Measurements from ENCODE around the gene N4BP2. TPM values are rescaled to one million over a fixed set of nuclear protein-coding genes. Genes with fewer than 3 reads are reported as not detected.

Gene N4BP2
- polyA plus RNA-seq, 1 of the 3 experiments (the other 2 are of a cell fraction) = 1.2 TPM

GRCh38 chr4:40122941-40123340 lies 66.3 kb downstream of the N4BP2 start:
- no peak for TF ChIP-seq NRF1 (IDR thresholded peaks at IDR 0.05; ENCODE audit: low read depth, low read length)
- TF ChIP-seq PBX3 (IDR thresholded peaks at IDR 0.05) = no peak
- TF ChIP-seq MAX (IDR thresholded peaks at IDR 0.05; ENCODE audit: low read depth) = no peak
- no peak for TF ChIP-seq FOXJ3 (CRISPR knock-in tag; IDR thresholded peaks at IDR 0.05)
- no peak for TF ChIP-seq ELF1 (IDR thresholded peaks at IDR 0.05)
- no peak for TF ChIP-seq TAF1 (IDR thresholded peaks at IDR 0.05; ENCODE audit: borderline replicate concordance, low read depth, low read length)
- TF ChIP-seq MXI1 (IDR thresholded peaks at IDR 0.05; ENCODE audit: low read depth, low read length) = no peak
- TF ChIP-seq TCF12 (IDR thresholded peaks at IDR 0.05) = no peak
- no peak for TF ChIP-seq POLR2AphosphoS5 (IDR thresholded peaks at IDR 0.05; ENCODE audit: low read depth, low read length)
- TF ChIP-seq IRF3 (IDR thresholded peaks at IDR 0.05; ENCODE audit: low read depth, low read length) = no peak
- no peak for TF ChIP-seq RXRA (IDR thresholded peaks at IDR 0.05; ENCODE audit: borderline replicate concordance, low read depth)
- TF ChIP-seq RFX5 (IDR thresholded peaks at IDR 0.05; ENCODE audit: low read length) = no peak
- no peak for TF ChIP-seq YY1 (IDR thresholded peaks at IDR 0.05; ENCODE audit: low read depth)
- Histone ChIP-seq H3K4me3 (ENCODE audit: low read depth in 2 of 2, low read length in 1 of 2) (no peak overlapping the region), H3K4me2 (no peak overlapping the region), H3F3A (replicated peaks; ENCODE audit: insufficient read depth) (peaks cover 27% of the 10 kb centered on the region), H3K4me1 (ENCODE audit: control insufficient read depth in 1 of 2, insufficient read depth in 2 of 2, low read depth in 1 of 2, low read length in 1 of 2) (peaks cover 0 to 19% of the 10 kb centered on the region in 2 experiments; a peak in 3 of 4 replicates), H3K27ac (ENCODE audit: low read depth in 2 of 2, low read length in 1 of 2) (peak overlapping the region in 1 of 2 experiments; percentile 93; a peak in 1 of 4 replicates), H4K20me1 (ENCODE audit: insufficient read depth) (no peaks in the 10 kb centered on the region), H3K36me3 (replicated peaks in 1 of 2; ENCODE audit: control insufficient read depth in 1 of 2, insufficient read depth in 2 of 2, low read length in 1 of 2) (peaks cover 12 to 17% of the 10 kb centered on the region in 2 experiments), H3K27me3 (ENCODE audit: insufficient read depth) (no peaks in the 10 kb centered on the region), H3K9ac (no peak overlapping the region), H2AFZ (ENCODE audit: low read depth) (no peak overlapping the region), H3K9me2 (no peaks in the 10 kb centered on the region), H3K9me3 (no peaks in the 10 kb centered on the region), H3K79me2 (ENCODE audit: insufficient read depth) (no peaks in the 10 kb centered on the region)
- ChIA-PET CTCF (interaction anchor here (0.8 to 1.0 kb wide), 2 partner anchors 13 to 29 kb away, joined by 3 read pairs; no protein-coding TSS in a partner anchor), POLR2A (interaction anchor here (0.6 kb wide), 1 partner anchor 1197 kb away, joined by 3 read pairs; no protein-coding TSS in a partner anchor)
- DNase-seq = no peak
- WGBS (ENCODE audit: low lambda C conversion rate) = 95% methylated on average over 1 of the region's 1 CpG

- H3K4me1 ChIP-seq (ENCODE audit: control insufficient read depth in 1 of 2, insufficient read depth in 2 of 2, low read depth in 1 of 2, low read length in 1 of 2) = peaks cover 0 to 19% of the 10 kb centered on the region in 2 experiments; a peak in 3 of 4 replicates
- POLR2A ChIA-PET = no interaction called here
- H3K27me3 ChIP-seq (ENCODE audit: insufficient read depth) = no peaks in the 10 kb centered on the region
- H2AFZ ChIP-seq (ENCODE audit: low read depth) = no peak overlapping the region
- H3K4me2 ChIP-seq = no peak overlapping the region
- no peak for DNase-seq
- H3K9ac ChIP-seq = no peak overlapping the region
- no peak for TF ChIP-seq GABPA (IDR thresholded peaks at IDR 0.05; ENCODE audit: low read depth)
- no peak overlapping the region for H3K27ac ChIP-seq (ENCODE audit: low read depth in 2 of 2, low read length in 1 of 2)
- peaks cover 27% of the 10 kb centered on the region for H3F3A ChIP-seq (replicated peaks; ENCODE audit: insufficient read depth)
- H3K9me3 ChIP-seq = no peaks in the 10 kb centered on the region
- no peaks in the 10 kb centered on the region for H3K9me2 ChIP-seq
- no peaks in the 10 kb centered on the region for H3K79me2 ChIP-seq (ENCODE audit: insufficient read depth)
- no peak overlapping the region for H3K4me3 ChIP-seq (ENCODE audit: low read depth in 2 of 2, low read length in 1 of 2)
- CTCF ChIA-PET = no interaction called here
- H4K20me1 ChIP-seq (ENCODE audit: insufficient read depth) = no peaks in the 10 kb centered on the region
- H3K36me3 ChIP-seq (replicated peaks in 1 of 2; ENCODE audit: control insufficient read depth in 1 of 2, insufficient read depth in 2 of 2, low read length in 1 of 2) = peaks cover 12 to 13% of the 10 kb centered on the region in 2 experiments
These were observed 68.0 kb downstream of the N4BP2 start for GRCh38 chr4:40124690-40125089.

Measured in SK-N-SH (cell line).